ENCODE results near the gene ZNF81.
"Not testable (repeated sequence)": the region's sequence is repeated elsewhere in the genome, so short reads cannot be mapped to it uniquely, and the experiment has no call there.

ZNF81 gene

DNA sequence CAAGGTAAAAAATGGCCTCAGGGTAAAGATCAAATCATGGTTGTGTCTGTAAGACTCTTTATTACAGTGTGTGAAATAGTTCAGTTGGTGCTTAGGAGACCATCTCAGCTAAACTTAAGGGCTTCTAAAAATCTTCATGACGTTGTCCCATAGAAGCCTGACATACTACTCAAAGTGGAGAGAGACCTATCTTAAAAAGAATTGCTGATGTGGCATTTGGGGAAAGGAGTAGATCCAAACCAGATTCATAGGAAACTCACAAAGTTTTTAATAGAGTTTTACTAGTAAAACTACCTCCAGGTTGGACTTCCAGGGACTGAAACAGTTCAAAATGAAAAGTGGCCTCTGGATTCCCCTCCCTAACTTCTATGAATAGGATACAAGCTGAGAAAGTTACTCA lies 81.6 kb downstream of the ZNF81 start:
- H3K27me3 ChIP-seq: no peaks in the 10 kb centered on the region
- no peak overlapping the region for H3K4me3 ChIP-seq (ENCODE audit: low read depth in 1 of 2, low read length in 1 of 2)
- no peak overlapping the region for H3K27ac ChIP-seq
- peaks cover 3% of the 10 kb centered on the region for H3K9me3 ChIP-seq
- no peaks in the 10 kb centered on the region for H3K4me1 ChIP-seq (ENCODE audit: control insufficient read depth in 1 of 2, insufficient read depth in 1 of 2, low read depth in 1 of 2, low read length in 1 of 2)
- TF ChIP-seq, protein P1, sequence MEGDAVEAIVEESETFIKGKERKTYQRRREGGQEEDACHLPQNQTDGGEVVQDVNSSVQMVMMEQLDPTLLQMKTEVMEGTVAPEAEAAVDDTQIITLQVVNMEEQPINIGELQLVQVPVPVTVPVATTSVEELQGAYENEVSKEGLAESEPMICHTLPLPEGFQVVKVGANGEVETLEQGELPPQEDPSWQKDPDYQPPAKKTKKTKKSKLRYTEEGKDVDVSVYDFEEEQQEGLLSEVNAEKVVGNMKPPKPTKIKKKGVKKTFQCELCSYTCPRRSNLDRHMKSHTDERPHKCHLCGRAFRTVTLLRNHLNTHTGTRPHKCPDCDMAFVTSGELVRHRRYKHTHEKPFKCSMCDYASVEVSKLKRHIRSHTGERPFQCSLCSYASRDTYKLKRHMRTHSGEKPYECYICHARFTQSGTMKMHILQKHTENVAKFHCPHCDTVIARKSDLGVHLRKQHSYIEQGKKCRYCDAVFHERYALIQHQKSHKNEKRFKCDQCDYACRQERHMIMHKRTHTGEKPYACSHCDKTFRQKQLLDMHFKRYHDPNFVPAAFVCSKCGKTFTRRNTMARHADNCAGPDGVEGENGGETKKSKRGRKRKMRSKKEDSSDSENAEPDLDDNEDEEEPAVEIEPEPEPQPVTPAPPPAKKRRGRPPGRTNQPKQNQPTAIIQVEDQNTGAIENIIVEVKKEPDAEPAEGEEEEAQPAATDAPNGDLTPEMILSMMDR (IDR thresholded peaks at IDR 0.05): no peak
- no peaks in the 10 kb centered on the region for H3K36me3 ChIP-seq

DNA sequence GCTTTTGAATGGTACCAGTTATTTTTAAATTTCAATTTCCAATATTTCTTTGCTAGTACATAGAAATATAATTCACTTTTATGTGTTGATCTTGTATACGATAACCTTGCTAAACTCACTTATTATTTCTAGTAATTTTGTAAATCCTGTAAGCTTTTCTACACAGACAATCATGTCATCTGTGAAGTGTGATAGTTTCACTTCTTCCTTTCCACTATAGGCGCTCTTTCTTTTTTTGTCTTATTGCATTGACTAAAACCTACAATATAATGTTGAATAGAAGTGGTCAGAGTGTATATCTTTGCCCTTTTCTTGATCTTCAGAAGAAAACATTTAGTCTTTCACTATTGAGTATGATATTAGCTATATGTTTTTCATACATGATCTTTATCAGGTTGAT lies 90.5 kb downstream of the ZNF81 start:
- no peaks in the 10 kb centered on the region for H3K9me3 ChIP-seq
- no peak overlapping the region for H3K27ac ChIP-seq
- TF ChIP-seq, protein P1 (IDR thresholded peaks at IDR 0.05): no peak
- H3K36me3 ChIP-seq: no peaks in the 10 kb centered on the region
- H3K4me1 ChIP-seq (ENCODE audit: control insufficient read depth in 1 of 2, insufficient read depth in 1 of 2, low read depth in 1 of 2, low read length in 1 of 2): no peaks in the 10 kb centered on the region
- no peaks in the 10 kb centered on the region for H3K27me3 ChIP-seq
- no peak overlapping the region for H3K4me3 ChIP-seq (ENCODE audit: low read depth in 1 of 2, low read length in 1 of 2)

DNA sequence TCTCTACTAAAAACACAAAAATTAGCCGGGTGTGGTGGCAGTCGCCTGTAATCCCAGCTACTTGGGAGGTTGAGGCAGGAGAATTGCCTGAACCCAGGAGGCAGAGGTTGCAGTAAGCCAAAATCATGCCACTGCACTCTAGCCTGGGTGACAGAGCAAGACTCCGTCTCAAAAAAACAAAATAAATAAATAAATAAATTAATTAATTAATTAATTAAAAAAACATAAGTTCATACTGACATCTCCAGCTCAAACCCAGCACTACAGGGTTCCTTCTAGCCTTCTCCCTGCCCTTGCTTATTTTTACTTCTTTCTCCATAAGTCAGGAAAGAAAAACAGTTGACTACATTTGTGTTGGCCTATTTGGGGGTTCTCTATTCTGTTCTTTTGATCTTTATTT lies 95.3 kb downstream of the ZNF81 start:
- not testable (repeated sequence) for H3K9me3 ChIP-seq; H3K4me3 ChIP-seq (ENCODE audit: low read depth in 1 of 2, low read length in 1 of 2); H3K27me3 ChIP-seq; H3K27ac ChIP-seq; H3K4me1 ChIP-seq (ENCODE audit: control insufficient read depth in 1 of 2, insufficient read depth in 1 of 2, low read depth in 1 of 2, low read length in 1 of 2); H3K36me3 ChIP-seq

DNA sequence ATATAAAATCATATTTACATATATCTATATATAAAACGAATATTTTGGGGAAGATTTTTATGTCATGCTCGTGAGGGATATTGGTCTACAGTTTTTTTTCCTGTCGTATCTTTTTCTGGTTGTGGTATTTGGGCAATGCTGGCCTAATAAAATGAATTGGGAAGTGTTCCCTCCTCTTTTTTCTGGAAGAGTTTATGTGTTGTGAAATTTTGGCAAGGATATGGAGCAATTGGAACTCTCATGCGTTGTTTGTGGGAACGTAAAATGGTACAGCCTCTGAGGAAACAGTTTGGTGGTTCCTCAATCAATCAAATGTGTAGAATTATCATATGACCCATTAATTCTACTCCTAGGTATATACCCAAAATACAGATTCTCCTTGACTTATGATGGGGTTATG lies 97.2 kb downstream of the ZNF81 start:
- Histone ChIP-seq H3K36me3 (no peaks in the 10 kb centered on the region), H3K4me3 (ENCODE audit: low read depth in 1 of 2, low read length in 1 of 2) (no peak overlapping the region), H3K4me1 (ENCODE audit: control insufficient read depth in 1 of 2, insufficient read depth in 1 of 2, low read depth in 1 of 2, low read length in 1 of 2) (no peaks in the 10 kb centered on the region), H3K27ac (no peak overlapping the region), H3K27me3 (no peaks in the 10 kb centered on the region), H3K9me3 (no peaks in the 10 kb centered on the region)
- TF ChIP-seq, protein P1 (IDR thresholded peaks at IDR 0.05): no peak

DNA sequence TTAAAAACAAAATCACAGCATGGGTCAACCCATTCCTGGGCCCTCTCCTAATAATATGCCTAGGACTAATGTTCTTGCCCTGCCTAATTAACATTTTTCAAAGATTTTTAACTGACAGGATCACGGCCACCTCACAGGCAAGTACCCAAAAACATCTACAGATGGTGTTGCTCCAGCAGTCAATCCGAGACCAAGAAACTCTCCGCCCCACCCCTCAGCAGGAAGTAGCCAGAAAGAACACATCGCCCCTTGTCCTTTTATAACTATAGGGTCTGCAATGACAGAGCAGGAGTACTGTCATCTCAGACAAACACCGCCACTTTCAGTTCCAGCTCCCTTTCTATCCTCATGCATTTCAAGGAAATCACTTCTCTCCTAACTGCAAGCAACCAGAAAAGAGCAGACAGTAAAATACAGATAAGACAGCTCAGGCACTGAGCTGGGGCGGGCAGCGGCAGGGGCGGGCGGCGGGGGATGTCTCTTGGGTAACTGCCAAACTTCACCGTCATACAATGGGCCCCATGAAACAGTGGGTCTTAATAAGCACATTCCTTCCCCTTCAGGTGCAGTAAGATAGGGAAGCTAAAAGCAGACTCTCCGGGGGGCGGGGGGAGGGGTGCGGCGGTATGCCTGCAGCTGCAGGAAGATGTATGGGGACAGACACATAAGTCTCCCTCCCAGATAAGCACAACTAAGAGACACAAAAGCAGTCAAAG lies 99.7 kb downstream of the ZNF81 start:
- Histone ChIP-seq H3K27me3 (no peaks in the 10 kb centered on the region), H3K4me3 (ENCODE audit: low read depth in 1 of 2, low read length in 1 of 2) (peak overlapping the region in 1 of 2 experiments; percentile 28), H3K27ac (peak overlapping the region; percentile 6), H3K9me3 (no peaks in the 10 kb centered on the region), H3K36me3 (no peaks in the 10 kb centered on the region), H3K4me1 (ENCODE audit: control insufficient read depth in 1 of 2, insufficient read depth in 1 of 2, low read depth in 1 of 2, low read length in 1 of 2) (no peaks in the 10 kb centered on the region)
- TF ChIP-seq, protein P1 (IDR thresholded peaks at IDR 0.05): no peak

DNA sequence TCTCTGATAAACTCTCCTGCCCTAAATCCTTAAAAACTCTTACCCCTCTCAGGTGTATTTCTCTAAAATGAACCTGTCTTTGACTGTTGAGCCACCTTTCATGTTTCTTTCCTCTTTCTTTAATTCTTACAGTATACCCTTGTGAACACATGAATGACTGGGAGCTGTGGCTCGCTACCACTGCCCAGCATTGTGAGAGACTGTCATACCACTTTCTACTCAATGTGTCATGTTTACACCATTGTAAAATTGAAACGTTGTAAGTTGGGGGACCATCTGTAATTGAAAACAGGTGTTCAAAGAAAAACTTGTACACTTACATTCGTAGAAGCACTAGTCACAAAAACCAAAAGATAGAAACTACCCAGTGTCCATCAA lies 100.2 kb downstream of the ZNF81 start:
- Histone ChIP-seq H3K36me3 (no peaks in the 10 kb centered on the region), H3K9me3 (no peaks in the 10 kb centered on the region), H3K27me3 (no peaks in the 10 kb centered on the region), H3K4me3 (ENCODE audit: low read depth in 1 of 2, low read length in 1 of 2) (no peak overlapping the region), H3K27ac (no peak overlapping the region), H3K4me1 (ENCODE audit: control insufficient read depth in 1 of 2, insufficient read depth in 1 of 2, low read depth in 1 of 2, low read length in 1 of 2) (no peaks in the 10 kb centered on the region)
- TF ChIP-seq, protein P1 (IDR thresholded peaks at IDR 0.05): no peak

All from neutrophil (primary cell).